ENCODE data around the gene FOXR1.

GRCh38 chr11:118927554-118928100, 43.9 kb upstream of the FOXR1 start:
- TF ChIP-seq YY1 (IDR thresholded peaks at IDR 0.05; ENCODE audit: insufficient read depth, insufficient read length) (no peak), SUZ12 (IDR thresholded peaks at IDR 0.05; ENCODE audit: extremely low read depth, insufficient read depth, insufficient read length) (no peak), ZNF274 (IDR thresholded peaks at IDR 0.05; ENCODE audit: low read depth, low read length) (no peak)

Data from NT2/D1 (cell line).